Head of caudate nucleus (tissue), 42 donors: ENCODE measurements around the gene DPYSL4.

ENCODE experiments used
- DNase-seq, 42 donors: peaks; one replicate each; pipeline versions ENCODE4 v3.0.0 to v3.0.0-alpha.2; 2020 to 2021; ENCODE audit warnings: mixed read lengths in 7 of 42
- intact Hi-C: fragments of 100-400 bp; cut with DNase I; formaldehyde crosslinking; loops from one replicate; pipeline ENCODE4 v1.15.0; 2022

DPYSL4 gene

DNA sequence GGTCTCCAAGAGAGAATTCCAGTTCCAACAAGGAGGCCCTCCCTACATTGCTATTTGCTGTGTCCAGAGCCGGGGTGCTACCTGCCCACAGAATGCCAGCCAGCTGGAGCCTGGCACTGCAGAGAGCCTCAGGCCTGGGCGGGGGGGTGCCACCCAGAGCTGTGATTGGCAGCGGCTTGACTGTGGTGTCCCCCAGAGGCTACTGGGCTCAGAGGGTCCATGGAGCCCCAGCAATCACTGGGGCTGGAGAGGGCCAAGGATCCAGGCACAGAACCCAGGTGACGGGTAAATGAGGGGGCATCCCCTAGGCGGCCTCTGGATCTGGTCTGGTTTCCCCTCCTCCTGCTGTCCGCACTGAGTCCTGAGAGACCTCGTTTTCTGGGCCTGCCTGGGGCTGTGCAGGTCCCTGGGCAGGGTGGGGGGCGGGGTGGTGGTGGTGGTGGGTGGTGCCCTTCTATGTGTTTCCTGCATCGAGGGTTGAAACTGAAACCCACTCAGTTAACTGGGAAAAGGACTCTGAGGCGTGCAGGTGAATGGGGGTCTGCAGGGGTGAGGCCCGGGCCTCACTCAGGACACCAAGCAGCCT, 12.6 kb downstream of the DPYSL4 start:
- intact Hi-C loops: no loop called here
- no peak for DNase-seq

- intact Hi-C loops: no loop called here
- no peak for DNase-seq
Observed at GRCh38 chr10:132199854-132200311, 13.1 kb downstream of the DPYSL4 start.

DNA sequence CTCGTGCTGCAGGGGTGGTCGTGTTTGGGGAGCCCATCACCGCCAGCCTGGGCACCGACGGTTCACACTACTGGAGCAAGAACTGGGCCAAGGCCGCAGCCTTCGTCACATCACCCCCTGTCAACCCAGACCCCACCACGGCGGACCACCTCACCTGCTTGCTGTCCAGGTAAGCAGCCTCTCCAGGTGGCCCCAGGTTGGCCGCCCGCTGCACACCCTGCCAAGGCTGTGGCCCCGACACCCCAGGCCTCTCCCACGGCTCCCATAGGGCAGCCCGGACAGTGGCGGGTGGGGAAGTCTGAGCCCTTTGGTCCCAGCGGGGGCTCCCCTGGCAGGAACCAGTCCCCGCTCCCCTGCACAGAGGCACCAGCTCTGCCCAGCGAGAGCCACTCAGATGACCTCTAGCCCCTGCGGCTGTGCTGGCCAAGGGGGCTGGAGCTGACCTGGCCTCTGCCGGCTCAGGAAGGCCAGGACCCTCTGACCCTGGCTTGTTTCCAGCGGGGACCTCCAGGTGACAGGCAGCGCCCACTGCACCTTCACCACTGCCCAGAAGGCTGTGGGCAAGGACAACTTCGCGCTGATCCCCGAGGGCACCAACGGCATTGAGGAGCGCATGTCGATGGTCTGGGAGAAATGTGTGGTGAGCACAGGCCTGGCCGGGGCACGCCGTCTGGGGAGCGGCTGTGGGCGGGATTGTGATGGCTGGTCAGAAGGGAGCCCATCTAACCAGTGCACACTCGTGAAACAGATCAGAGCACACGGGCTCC, 13.8 kb downstream of the DPYSL4 start:
- DNase-seq: no peak
- intact Hi-C loops: no loop called here

- intact Hi-C loops: no loop called here
- no peak for DNase-seq
Observed at GRCh38 chr10:132201111-132201969, 14.6 kb downstream of the DPYSL4 start.

DNA sequence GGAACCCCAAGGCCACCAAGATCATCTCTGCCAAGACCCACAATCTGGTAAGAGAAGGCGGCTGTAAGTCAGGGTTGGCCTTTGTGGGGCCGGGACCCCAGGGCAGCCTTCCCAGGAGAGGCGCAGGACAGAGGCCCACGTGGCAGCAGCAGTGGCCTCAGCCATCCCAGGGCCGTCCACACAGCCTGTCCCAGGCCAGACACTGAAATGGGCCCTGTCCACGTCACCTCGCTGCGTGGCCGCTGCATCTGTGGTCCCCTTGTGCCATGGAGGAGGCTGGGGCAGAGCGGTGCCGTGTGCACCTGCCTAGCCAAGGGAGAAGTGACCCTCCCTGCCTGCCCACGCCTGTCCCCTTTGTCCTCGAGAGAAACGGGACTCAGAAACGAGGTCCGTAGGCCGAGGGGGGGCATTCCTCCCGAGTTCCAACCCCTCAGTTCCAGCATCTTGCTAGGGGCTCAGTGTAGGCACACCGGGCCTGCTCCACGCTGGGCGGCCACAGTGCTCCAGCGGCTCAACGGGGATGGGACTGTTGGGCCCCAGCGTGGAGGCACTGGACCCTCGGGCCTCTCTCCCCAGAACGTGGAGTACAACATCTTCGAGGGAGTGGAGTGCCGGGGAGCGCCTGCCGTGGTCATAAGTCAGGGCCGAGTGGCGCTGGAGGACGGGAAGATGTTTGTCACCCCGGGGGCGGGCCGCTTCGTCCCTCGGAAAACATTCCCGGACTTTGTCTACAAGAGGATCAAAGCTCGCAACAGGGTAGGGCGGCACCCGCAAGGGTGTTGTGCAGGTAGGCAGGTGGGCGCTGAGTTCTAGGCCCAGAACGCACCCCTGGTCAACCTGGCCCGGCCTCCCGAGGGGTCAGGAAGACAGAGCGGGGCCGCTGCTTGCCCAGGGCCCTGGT, 15.6 kb downstream of the DPYSL4 start:
- DNase-seq: no peak
- intact Hi-C loops: no loop called here

DNA sequence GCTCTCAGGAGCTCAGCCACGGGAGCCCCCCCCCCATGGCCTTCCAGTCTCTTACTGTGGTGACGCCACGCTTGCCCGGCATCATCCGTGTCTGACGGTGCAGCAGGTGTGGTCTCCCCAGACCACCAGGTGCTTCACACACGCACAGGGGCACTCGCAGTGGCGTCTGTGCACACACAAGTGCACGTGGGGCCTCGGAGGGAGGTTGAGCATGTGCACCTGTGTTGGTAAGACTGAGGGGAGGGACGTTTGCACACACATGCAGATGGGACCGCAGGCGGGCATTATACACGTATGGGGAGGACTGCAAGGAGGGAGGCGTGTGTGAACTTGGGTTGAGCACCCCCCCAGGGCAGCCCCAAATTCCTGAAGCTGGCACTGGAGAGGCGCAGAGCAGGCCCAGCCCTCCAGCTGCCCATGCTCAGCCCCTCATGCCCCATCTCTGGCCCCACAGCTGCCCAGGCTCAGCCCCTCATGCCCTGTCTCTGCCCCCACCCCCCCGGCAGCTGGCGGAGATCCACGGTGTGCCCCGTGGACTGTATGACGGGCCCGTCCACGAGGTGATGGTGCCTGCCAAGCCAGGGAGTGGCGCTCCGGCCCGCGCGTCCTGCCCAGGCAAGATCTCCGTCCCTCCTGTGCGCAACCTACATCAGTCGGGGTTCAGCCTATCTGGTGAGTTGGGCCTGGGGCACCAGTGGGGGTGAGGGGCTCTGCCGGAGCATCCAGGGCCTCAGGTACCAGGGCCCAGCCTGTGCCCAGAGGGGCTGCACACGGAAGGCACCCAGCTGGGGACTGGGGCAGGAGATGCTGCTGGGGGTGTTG, 16.7 kb downstream of the DPYSL4 start:
- DNase-seq: peak in 2 of 42 donors; percentile 12 to 29
- intact Hi-C loops: no loop called here

- intact Hi-C loops: no loop called here
- DNase-seq: peak in 1 of 42 donors; percentile 12
Observed at GRCh38 chr10:132204078-132204780, 17.5 kb downstream of the DPYSL4 start.

DNA sequence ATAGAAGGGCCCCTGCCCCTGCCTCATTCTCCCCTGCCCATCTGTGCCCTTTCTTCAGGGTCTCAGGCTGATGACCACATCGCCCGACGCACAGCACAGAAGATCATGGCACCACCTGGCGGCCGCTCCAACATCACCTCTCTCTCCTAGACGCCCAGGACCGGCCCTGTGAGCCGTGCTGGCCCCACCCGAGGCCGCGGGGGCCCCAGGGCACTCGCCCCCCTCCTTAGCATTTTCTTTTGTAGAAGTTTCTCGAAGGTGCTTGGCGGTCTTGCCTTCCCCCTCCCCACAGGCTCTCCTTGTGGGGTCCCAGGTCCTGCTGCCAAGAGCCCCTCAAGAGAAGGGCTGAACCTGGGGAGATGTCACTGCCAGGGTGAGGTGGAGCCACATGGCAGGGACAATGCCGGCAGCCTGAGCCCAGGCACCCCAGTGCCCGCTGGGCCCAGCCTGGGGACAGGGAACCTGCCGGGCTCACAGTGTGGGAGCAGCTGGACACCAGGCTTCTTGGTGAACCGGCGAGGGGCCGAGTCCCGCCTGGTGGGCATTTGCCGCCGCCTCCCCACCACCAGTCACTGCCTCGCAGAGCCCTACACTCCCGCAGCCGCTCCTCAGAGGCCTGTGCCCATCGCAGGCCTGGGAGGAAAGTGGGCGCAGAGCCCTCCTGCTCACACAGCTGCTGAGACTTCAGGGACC, 18.2 kb downstream of the DPYSL4 start:
- DNase-seq: peak in 1 of 42 donors; percentile 29
- intact Hi-C loops: no loop called here

DNA sequence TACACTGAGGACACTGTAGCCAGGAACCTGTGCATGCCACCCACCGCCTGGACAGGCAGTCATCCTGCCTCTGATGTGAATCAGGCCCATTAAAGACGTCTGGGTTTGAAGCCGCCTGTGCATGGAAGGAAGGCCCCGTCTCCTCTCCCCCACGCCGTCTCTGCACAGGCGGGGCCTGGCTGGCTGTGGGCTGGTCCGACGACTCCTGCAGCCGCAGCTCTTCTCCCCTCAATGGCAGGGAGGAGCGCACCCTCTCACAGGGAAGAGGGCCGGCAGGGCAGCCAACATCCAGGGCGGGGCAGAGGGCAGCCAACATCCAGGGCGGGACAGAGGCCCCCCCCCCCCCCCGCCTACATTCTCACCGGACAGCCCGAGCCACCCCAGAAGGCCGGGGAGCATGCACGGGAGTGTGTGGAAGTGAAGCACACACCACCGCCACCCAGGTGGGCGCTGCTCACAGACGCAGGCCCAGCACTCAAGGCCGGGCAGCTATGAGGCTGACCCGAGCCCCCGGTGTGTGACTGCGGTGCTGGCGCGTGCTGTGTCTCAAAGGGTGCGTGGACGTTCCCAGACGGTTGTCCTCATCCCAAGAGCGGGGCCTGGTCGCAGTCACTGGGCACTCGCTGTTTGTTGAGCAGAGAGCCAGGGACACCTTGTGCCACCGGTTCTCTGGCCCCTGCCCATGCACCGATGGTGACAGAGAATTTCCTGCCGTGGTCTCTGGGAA, 19.1 kb downstream of the DPYSL4 start:
- DNase-seq: no peak
- intact Hi-C loops: no loop called here

GRCh38 chr10:132206377-132206745, 19.6 kb downstream of the DPYSL4 start:
- DNase-seq: peak in 2 of 42 donors; percentile 2 to 4
- intact Hi-C loops: no loop called here

DNA sequence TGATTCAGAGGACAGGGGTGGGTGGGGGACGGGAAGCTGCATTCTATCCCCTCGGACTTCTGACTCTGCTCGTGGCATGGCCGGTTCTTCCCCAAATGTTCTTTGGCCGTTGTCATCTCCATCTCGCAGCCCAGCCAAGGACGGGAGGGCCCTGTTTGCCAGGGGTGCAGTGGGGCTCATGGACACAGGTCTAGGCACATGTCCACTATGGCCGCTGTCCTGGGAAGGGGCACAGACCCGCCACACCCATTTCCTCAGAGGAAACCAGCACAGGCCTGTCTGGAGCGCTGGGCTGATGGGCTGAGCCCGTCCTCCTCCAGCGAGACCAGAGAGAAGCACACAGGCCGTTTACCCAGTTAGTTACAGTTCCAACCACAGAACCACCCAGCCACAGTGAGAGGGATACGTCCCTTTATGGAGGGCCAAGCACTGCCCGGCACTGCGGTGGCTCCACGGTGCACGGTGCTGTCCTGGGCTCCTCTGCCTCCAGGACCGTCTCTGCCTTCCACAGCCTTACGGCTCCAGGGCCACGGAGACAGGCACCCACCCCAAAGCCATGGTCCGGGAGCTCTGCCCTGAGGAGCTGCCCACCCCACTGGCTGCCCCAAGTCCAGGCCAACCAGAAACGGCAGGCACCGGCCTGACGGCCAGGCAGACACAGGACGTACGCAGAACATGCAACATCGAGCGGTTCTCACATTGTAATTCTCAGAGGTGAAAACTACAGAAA, 20.2 kb downstream of the DPYSL4 start:
- intact Hi-C loops: no loop called here
- peak in 2 of 42 donors; percentile 4 to 7 for DNase-seq

DNA sequence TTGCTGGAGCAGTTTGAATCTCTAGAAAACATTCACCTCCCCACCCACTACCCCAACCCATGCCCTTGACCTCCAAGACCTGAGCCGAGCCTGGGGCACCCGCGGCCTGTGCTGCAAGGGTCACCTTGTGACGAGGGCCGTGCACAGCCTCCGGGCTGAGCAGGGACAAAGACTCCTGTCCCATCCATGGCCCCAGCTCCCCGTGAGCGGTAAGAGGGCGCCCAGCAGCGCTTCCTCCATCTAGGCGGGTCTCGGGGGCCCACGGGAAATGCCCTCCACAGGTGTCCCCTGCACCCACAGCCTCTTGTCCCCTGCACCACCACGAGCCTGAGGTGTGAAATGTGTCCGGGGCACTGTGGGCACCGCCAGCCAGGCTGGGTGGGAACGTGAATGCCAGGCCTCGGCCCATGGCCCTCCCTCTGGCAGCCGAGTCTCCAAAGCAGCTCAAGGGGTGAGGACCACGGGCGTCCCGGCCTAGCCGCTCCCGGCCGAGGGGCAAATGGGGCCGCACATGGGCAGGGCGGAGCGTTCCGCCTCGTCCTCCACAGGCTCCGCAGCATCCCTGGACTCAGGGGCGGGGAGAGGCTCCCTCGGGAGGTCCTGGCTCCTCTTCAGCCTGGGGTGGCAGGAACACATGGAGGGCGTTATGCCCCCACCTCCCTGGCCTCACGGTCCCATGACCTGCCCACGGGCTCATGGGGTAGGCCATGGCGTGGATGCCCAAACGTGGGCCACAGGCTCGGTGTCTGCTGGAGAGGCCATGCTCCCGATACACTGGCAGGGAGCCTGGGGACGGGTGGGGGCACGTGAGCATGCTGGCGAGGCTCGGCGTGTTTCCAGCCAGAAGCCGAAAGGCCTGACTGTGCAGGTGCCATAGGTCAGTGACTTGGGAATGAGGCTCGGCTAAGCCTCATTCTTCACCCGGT, 21.1 kb downstream of the DPYSL4 start:
- DNase-seq: peak in 2 of 42 donors; percentile 13 to 28
- intact Hi-C loops: no loop called here

DNA sequence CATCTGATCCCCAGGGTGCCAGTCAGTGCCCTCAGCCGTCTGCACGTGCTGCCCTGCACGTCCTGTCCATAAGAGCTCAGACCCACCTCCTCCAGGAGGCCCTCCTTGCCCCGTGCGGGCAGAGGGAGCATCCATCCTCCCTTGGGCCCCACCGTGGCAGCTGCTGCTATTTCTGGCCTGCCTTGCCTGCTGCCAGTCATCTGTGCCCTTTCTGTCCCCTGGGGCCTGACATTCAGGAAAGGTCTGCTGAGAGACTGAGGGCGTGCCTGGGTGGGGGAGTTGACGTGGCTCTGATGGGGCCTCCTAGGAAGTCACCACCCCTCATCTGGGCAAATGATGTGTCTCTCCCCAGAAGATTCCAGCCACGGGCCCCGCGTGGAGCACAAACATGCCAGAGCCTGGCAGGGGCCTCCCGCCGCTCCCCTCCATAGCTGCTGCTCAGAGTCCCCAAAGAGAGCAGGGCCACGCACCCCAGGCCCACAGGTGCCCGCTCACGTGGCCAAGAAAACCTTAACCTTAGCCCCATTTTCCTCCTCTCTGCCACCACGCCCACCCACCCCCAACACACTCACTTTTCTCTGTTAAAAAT, 21.8 kb downstream of the DPYSL4 start:
- DNase-seq: peak in 1 of 42 donors; percentile 5
- intact Hi-C loops: no loop called here

DNA sequence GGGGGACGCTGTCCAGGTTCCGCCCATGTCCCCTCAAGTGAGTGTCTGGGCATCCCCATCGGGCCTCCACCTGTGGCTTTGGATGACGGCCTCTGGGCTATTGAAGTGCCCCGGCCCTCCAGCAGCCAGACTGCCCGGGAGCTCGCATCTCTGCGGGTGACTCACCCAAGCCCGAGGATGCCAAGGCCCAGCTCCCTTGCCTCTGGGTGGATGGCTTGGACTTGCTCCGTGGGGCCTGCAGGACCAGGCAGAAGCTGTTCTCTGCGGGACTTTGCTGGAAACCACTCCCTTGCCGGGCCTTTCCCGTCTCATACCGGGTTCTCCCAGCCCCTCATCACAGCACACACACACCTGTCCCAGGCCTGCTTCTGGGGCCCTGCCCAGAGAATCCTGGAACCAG, 22.4 kb downstream of the DPYSL4 start:
- DNase-seq: peak in 2 of 42 donors; percentile 5 to 27
- intact Hi-C loops: no loop called here
